ACC112 (cell line): Measurements from ENCODE around the gene OTOP2.
"Not testable (repeated sequence)": the region's sequence is repeated elsewhere in the genome, so short reads cannot be mapped to it uniquely, and the experiment has no call there.

Source experiments
- H2AFZ ChIP-seq: fragments of 200-600 bp; sonication (generic); one replicate; pipeline ENCODE4 v1.6.0; 2017; ENCODE audit warnings: antibody characterized with exemption, low read length; ENCODE audit not compliant: unreplicated experiment
- H3K27ac ChIP-seq: fragments of 200-600 bp; sonication (generic); 2 replicates; pipeline ENCODE4 v1.5.1; 2014; ENCODE audit warnings: low read depth, mild to moderate bottlenecking, antibody characterized with exemption, low read length, moderate library complexity
- H3K27me3 ChIP-seq: fragments of 200-600 bp; sonication (generic); 2 replicates; pipeline ENCODE4 v1.6.1; 2014; ENCODE audit warnings: mild to moderate bottlenecking, antibody characterized with exemption, low read length, moderate library complexity, mixed read lengths; ENCODE audit not compliant: insufficient read depth
- H3K36me3 ChIP-seq: fragments of 200-600 bp; sonication (generic); 2 replicates; pipeline ENCODE4 v1.6.1; 2016; ENCODE audit warnings: mild to moderate bottlenecking, antibody characterized with exemption, low read length, moderate library complexity, mixed read lengths; ENCODE audit not compliant: insufficient read depth
- H3K4me1 ChIP-seq: fragments of 200-600 bp; sonication (generic); one replicate; pipeline ENCODE4 v1.6.1; 2016; ENCODE audit warnings: low read length, mixed read lengths; ENCODE audit not compliant: insufficient read depth, unreplicated experiment, control insufficient read depth
- H3K4me3 ChIP-seq: fragments of 200-600 bp; sonication (generic); 2 replicates; pipeline ENCODE4 v1.5.1; 2014; ENCODE audit warnings: mild to moderate bottlenecking, low read depth, low read length
- H3K79me2 ChIP-seq: fragments of 200-600 bp; sonication (generic); one replicate; pipeline ENCODE4 v1.6.0; 2016; ENCODE audit warnings: low read length; ENCODE audit not compliant: control insufficient read depth, unreplicated experiment, insufficient read depth

OTOP2 gene

GRCh38 chr17:74978240-74978639, 54.2 kb downstream of the OTOP2 start:
- Histone ChIP-seq H3K36me3 (no peaks in the 10 kb centered on the region), H3K79me2 (peaks cover 2% of the 10 kb centered on the region), H3K4me1 (peaks cover 11% of the 10 kb centered on the region), H2AFZ (no peak overlapping the region), H3K27ac (no peak overlapping the region), H3K27me3 (peaks cover 11% of the 10 kb centered on the region), H3K4me3 (no peak overlapping the region)

GRCh38 chr17:74979408-74980146, 55.5 kb downstream of the OTOP2 start:
- Histone ChIP-seq H3K4me1 (peaks cover 14% of the 10 kb centered on the region), H3K4me3 (no peak overlapping the region), H2AFZ (no peak overlapping the region), H3K79me2 (peaks cover 2% of the 10 kb centered on the region), H3K27ac (no peak overlapping the region), H3K27me3 (peaks cover under 1% of the 10 kb centered on the region), H3K36me3 (no peaks in the 10 kb centered on the region)

- no peaks in the 10 kb centered on the region for H3K36me3 ChIP-seq
- H3K27me3 ChIP-seq: no peaks in the 10 kb centered on the region
- peaks cover 14% of the 10 kb centered on the region for H3K4me1 ChIP-seq
- peak overlapping the region; percentile 36; the same call in 1 of the 2 replicates for H3K27ac ChIP-seq
- H3K4me3 ChIP-seq: peak overlapping the region; percentile 91
- peak overlapping the region; percentile 72 for H2AFZ ChIP-seq
- H3K79me2 ChIP-seq: peaks cover 2% of the 10 kb centered on the region
Measured at GRCh38 chr17:74981318-74981978, 57.4 kb downstream of the OTOP2 start.

GRCh38 chr17:74981979-74982662, 58.0 kb downstream of the OTOP2 start:
- H3K27me3 ChIP-seq: no peaks in the 10 kb centered on the region
- peak overlapping the region; percentile 36; the same call in 1 of the 2 replicates for H3K27ac ChIP-seq
- peak overlapping the region; percentile 91 for H3K4me3 ChIP-seq
- peak overlapping the region; percentile 72 for H2AFZ ChIP-seq
- H3K79me2 ChIP-seq: peaks cover 2% of the 10 kb centered on the region
- H3K36me3 ChIP-seq: no peaks in the 10 kb centered on the region
- H3K4me1 ChIP-seq: peaks cover 20% of the 10 kb centered on the region

- Histone ChIP-seq H2AFZ (peak overlapping the region; percentile 72), H3K27ac (peak overlapping the region; percentile 36; the same call in 1 of the 2 replicates), H3K4me3 (peak overlapping the region; percentile 91), H3K4me1 (peaks cover 20% of the 10 kb centered on the region)
- H3K27me3 ChIP-seq, H3K79me2 ChIP-seq, H3K36me3 ChIP-seq: not testable (repeated sequence)
Measured at GRCh38 chr17:74982663-74983313, 58.7 kb downstream of the OTOP2 start.
